BLaER1 treated with 17β-estradiol and CSF1 and Interleukin-3, amounts not matched to agents 10 nM and 100 nM (cell line): ENCODE measurements around the gene AIF1.
"Not testable (repeated sequence)": the region's sequence is repeated elsewhere in the genome, so short reads cannot be mapped to it uniquely, and the experiment has no call there.

Experiments used
- H3K27ac ChIP-seq, 11 experiments: shearing (Covaris generic); formaldehyde crosslinking; 2 replicates each; pipeline ENCODE4 v1.8.1; 2022
- H3K27me3 ChIP-seq, 11 experiments: shearing (Covaris generic); formaldehyde crosslinking; 2 replicates each; pipeline ENCODE4 v1.8.1; 2022
- H3K36me3 ChIP-seq, 11 experiments: shearing (Covaris generic); formaldehyde crosslinking; 2 replicates each; pipeline ENCODE4 v1.8.1; 2022
- H3K4me1 ChIP-seq, 10 experiments: shearing (Covaris generic); formaldehyde crosslinking; 2 replicates each; pipeline ENCODE4 v1.8.1; 2022
- H3K4me2 ChIP-seq, 11 experiments: shearing (Covaris generic); formaldehyde crosslinking; 2 replicates each; pipeline ENCODE4 v1.8.1; 2022
- H3K4me3 ChIP-seq, 10 experiments: shearing (Covaris generic); formaldehyde crosslinking; 2 replicates each; pipeline ENCODE4 v1.8.1; 2022
- H3K9ac ChIP-seq, 11 experiments: shearing (Covaris generic); formaldehyde crosslinking; 2 replicates each; pipeline ENCODE4 v1.8.1; 2022
- H3K9me3 ChIP-seq, 11 experiments: shearing (Covaris generic); formaldehyde crosslinking; replicated peaks in 1 of 11; 2 replicates each; pipeline ENCODE4 v1.8.1; 2022
- H4K20me1 ChIP-seq, 11 experiments: shearing (Covaris generic); formaldehyde crosslinking; 2 replicates each; pipeline ENCODE4 v1.8.1; 2022
- Cebpa-rat ChIP-seq, 11 experiments: shearing (Covaris generic); IDR thresholded peaks; 2 replicates each; pipeline ENCODE4 v1.8.1; 2022

Gene AIF1

GRCh38 chr6:31586599-31587281, 28.3 kb upstream of the AIF1 start:
- Histone ChIP-seq H4K20me1 (no peaks in the 10 kb centered on the region), H3K4me1 (peaks cover 66 to 92% (median 80%) of the 10 kb centered on the region in 10 experiments), H3K9ac (peak overlapping the region; percentile 47 to 81 (median 74)), H3K36me3 (peaks cover 0 to 10% (median 0%) of the 10 kb centered on the region in 11 experiments; a peak in 5 of 22 replicates), H3K4me2 (peak overlapping the region; percentile 77 to 100 (median 94)), H3K9me3 (no peaks in the 10 kb centered on the region), H3K27me3 (no peaks in the 10 kb centered on the region), H3K27ac (peak overlapping the region; percentile 59 to 92 (median 86)), H3K4me3 (peak overlapping the region in 9 of 10 experiments; percentile 17 to 64 (median 48); a peak in 15 of 20 replicates)
- TF ChIP-seq Cebpa-rat (IDR thresholded peaks at IDR 0.05): no peak

- TF ChIP-seq Cebpa-rat (IDR thresholded peaks at IDR 0.05): no peak
- peak overlapping the region; percentile 56 to 81 (median 74) for H3K9ac ChIP-seq
- peak overlapping the region; percentile 77 to 100 (median 94) for H3K4me2 ChIP-seq
- H3K36me3 ChIP-seq: peaks cover 0 to 10% (median 0%) of the 10 kb centered on the region in 11 experiments; a peak in 5 of 22 replicates
- no peaks in the 10 kb centered on the region for H4K20me1 ChIP-seq
- H3K4me3 ChIP-seq: peak overlapping the region in 6 of 10 experiments; percentile 42 to 64 (median 52); a peak in 12 of 20 replicates
- peaks cover 65 to 92% (median 79%) of the 10 kb centered on the region in 10 experiments for H3K4me1 ChIP-seq
- peak overlapping the region; percentile 54 to 92 (median 86); a peak in 21 of 22 replicates for H3K27ac ChIP-seq
- H3K9me3 ChIP-seq: no peaks in the 10 kb centered on the region
- no peaks in the 10 kb centered on the region for H3K27me3 ChIP-seq
These were observed 26.9 kb upstream of the AIF1 start for GRCh38 chr6:31587791-31588777.

GRCh38 chr6:31588871-31589650, 26.0 kb upstream of the AIF1 start:
- H3K4me1 ChIP-seq: peaks cover 71 to 91% (median 78%) of the 10 kb centered on the region in 10 experiments
- H3K4me2 ChIP-seq: peak overlapping the region; percentile 77 to 100 (median 94)
- H3K27me3 ChIP-seq: no peaks in the 10 kb centered on the region
- H3K9me3 ChIP-seq: peaks cover 0 to 5% (median 3%) of the 10 kb centered on the region in 11 experiments; a peak in 10 of 22 replicates
- no peaks in the 10 kb centered on the region for H4K20me1 ChIP-seq
- H3K4me3 ChIP-seq: peak overlapping the region in 6 of 10 experiments; percentile 17 to 64 (median 52); a peak in 9 of 20 replicates
- peak overlapping the region in 10 of 11 experiments; percentile 64 to 92 (median 88); a peak in 17 of 22 replicates for H3K27ac ChIP-seq
- H3K9ac ChIP-seq: peak overlapping the region; percentile 56 to 81 (median 74); a peak in 19 of 22 replicates
- H3K36me3 ChIP-seq: peaks cover 0 to 10% (median 0%) of the 10 kb centered on the region in 11 experiments; a peak in 5 of 22 replicates
- no peak for TF ChIP-seq Cebpa-rat (IDR thresholded peaks at IDR 0.05)

GRCh38 chr6:31590691-31591090, 24.3 kb upstream of the AIF1 start:
- H3K27me3 ChIP-seq, H3K9ac ChIP-seq, H3K4me3 ChIP-seq, H3K36me3 ChIP-seq, H3K27ac ChIP-seq, H4K20me1 ChIP-seq, H3K4me2 ChIP-seq: not testable (repeated sequence)
- H3K9me3 ChIP-seq: peaks cover 0 to 14% (median 8%) of the 10 kb centered on the region in 11 experiments; a peak in 11 of 22 replicates
- peaks cover 61 to 75% (median 62%) of the 10 kb centered on the region in 10 experiments for H3K4me1 ChIP-seq

GRCh38 chr6:31592396-31592771, 22.6 kb upstream of the AIF1 start:
- H3K9ac ChIP-seq: peak overlapping the region in 6 of 11 experiments; percentile 9 to 53 (median 31); a peak in 6 of 22 replicates
- peaks cover 44 to 69% (median 54%) of the 10 kb centered on the region in 10 experiments for H3K4me1 ChIP-seq
- H3K27me3 ChIP-seq: no peaks in the 10 kb centered on the region
- 0 out of 20 replicates have a peak overlapping the region, but pooled peaks of 1 of the 10 experiments have one; percentile 11 for H3K4me3 ChIP-seq
- no peak for TF ChIP-seq Cebpa-rat (IDR thresholded peaks at IDR 0.05)
- H4K20me1 ChIP-seq: no peaks in the 10 kb centered on the region
- peaks cover 0 to 14% (median 8%) of the 10 kb centered on the region in 11 experiments; a peak in 11 of 22 replicates for H3K9me3 ChIP-seq
- H3K4me2 ChIP-seq: peak overlapping the region; percentile 50 to 84 (median 70)
- H3K36me3 ChIP-seq: peaks cover 0 to 10% (median 0%) of the 10 kb centered on the region in 11 experiments; a peak in 5 of 22 replicates
- H3K27ac ChIP-seq: peak overlapping the region in 9 of 11 experiments; percentile 2 to 67 (median 51); a peak in 15 of 22 replicates

- Histone ChIP-seq H3K9me3 (peaks cover 0 to 14% (median 8%) of the 10 kb centered on the region in 11 experiments; a peak in 11 of 22 replicates), H3K9ac (no peak overlapping the region), H3K27me3 (no peaks in the 10 kb centered on the region), H3K36me3 (no peaks in the 10 kb centered on the region), H4K20me1 (no peaks in the 10 kb centered on the region), H3K4me2 (0 out of 22 replicates have a peak overlapping the region, but pooled peaks of 1 of the 11 experiments have one; percentile 9), H3K4me1 (peaks cover 32 to 58% (median 45%) of the 10 kb centered on the region in 10 experiments), H3K4me3 (no peak overlapping the region), H3K27ac (peak overlapping the region in 3 of 11 experiments; percentile 3 to 51 (median 18); a peak in 2 of 22 replicates)
- TF ChIP-seq Cebpa-rat (IDR thresholded peaks at IDR 0.05): no peak
These were observed 18.0 kb upstream of the AIF1 start for GRCh38 chr6:31597006-31597405.

GRCh38 chr6:31607317-31607716, 7.7 kb upstream of the AIF1 start:
- H3K4me3 ChIP-seq: no peak overlapping the region
- no peaks in the 10 kb centered on the region for H4K20me1 ChIP-seq
- no peak for TF ChIP-seq Cebpa-rat (IDR thresholded peaks at IDR 0.05)
- H3K27me3 ChIP-seq: no peaks in the 10 kb centered on the region
- no peak overlapping the region for H3K9ac ChIP-seq
- no peaks in the 10 kb centered on the region for H3K9me3 ChIP-seq
- H3K27ac ChIP-seq: no peak overlapping the region
- no peak overlapping the region for H3K4me2 ChIP-seq
- peaks cover 7 to 16% (median 9%) of the 10 kb centered on the region in 10 experiments; a peak in 12 of 20 replicates for H3K4me1 ChIP-seq
- H3K36me3 ChIP-seq: no peaks in the 10 kb centered on the region
